Thyroid gland (tissue), 4 donors: Measurements from ENCODE around the gene CRNKL1.

Source experiments
- POLR2A ChIP-seq, 2 donors: fragments of 450-650 bp; IDR thresholded peaks; one replicate each; pipeline ENCODE4 v1.6.1; 2017; ENCODE audit warnings: antibody characterized with exemption in 2 of 2, mild to moderate bottlenecking in 2 of 2, moderate library complexity in 1 of 2
- TF ChIP-seq, protein P1 (sequence below), 6 experiments: fragments of 200-600 bp in 3 of 6; fragments of 450-650 bp in 3 of 6; sonication (generic) in 3 of 6; IDR thresholded peaks; one replicate each; pipeline ENCODE4 v1.5.1; 2016 to 2019; ENCODE audit warnings: antibody characterized with exemption in 6 of 6, mild to moderate bottlenecking in 2 of 6, inconsistent platforms in 1 of 6, moderate library complexity in 1 of 6

DNA sequence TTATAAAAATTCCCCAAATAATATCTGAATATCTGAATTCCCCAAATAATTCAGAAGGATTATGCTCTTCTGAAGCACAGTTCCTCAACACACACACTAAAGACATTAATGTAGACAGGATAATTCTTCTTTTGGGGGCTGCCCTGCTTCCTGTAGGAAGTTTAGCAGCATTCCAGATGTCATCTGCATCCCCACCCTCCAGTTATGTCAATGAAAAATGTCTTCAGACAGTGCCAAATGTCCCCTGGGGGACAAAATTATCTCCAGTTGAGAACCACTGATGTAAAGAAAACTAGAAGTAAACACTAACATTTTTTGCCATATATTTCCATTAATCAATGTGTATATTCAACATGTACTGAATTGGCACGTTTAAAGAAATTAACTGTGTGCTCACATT, 61.0 kb downstream of the CRNKL1 start:
- TF ChIP-seq, protein P1, sequence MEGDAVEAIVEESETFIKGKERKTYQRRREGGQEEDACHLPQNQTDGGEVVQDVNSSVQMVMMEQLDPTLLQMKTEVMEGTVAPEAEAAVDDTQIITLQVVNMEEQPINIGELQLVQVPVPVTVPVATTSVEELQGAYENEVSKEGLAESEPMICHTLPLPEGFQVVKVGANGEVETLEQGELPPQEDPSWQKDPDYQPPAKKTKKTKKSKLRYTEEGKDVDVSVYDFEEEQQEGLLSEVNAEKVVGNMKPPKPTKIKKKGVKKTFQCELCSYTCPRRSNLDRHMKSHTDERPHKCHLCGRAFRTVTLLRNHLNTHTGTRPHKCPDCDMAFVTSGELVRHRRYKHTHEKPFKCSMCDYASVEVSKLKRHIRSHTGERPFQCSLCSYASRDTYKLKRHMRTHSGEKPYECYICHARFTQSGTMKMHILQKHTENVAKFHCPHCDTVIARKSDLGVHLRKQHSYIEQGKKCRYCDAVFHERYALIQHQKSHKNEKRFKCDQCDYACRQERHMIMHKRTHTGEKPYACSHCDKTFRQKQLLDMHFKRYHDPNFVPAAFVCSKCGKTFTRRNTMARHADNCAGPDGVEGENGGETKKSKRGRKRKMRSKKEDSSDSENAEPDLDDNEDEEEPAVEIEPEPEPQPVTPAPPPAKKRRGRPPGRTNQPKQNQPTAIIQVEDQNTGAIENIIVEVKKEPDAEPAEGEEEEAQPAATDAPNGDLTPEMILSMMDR (IDR thresholded peaks at IDR 0.05), result no peak
- no peak for TF ChIP-seq POLR2A (IDR thresholded peaks at IDR 0.05)
